Neural progenitor cell (in vitro differentiated cells): ENCODE data around the gene PARP2. TPM values are rescaled to one million over a fixed set of nuclear protein-coding genes. Genes with fewer than 3 reads are reported as not detected.
A peak's percentile ranks its signal among the peaks of the same experiment; 100 is the strongest.

Experiments
- DNase-seq: peaks from one replicate; pipeline ENCODE4 v3.0.0-alpha.2; 2016; ENCODE audit warnings: low spot score
- H2AFZ ChIP-seq: fragments of 200-600 bp; sonication (generic); replicated peaks from 2 replicates; pipeline ENCODE4 v1.6.1; 2016; ENCODE audit warnings: antibody characterized with exemption
- H3F3A ChIP-seq: fragments of 200-600 bp; sonication (generic); 2 replicates; pipeline ENCODE4 v1.6.1; 2016; ENCODE audit warnings: antibody characterized with exemption, low read depth
- H3K27ac ChIP-seq: fragments of 200-600 bp; sonication (generic); 2 replicates; pipeline ENCODE4 v1.5.1; 2016; ENCODE audit warnings: mild to moderate bottlenecking
- H3K27me3 ChIP-seq: fragments of 200-600 bp; sonication (generic); 2 replicates; pipeline ENCODE4 v1.6.1; 2016; ENCODE audit warnings: mild to moderate bottlenecking, moderate library complexity
- H3K36me3 ChIP-seq: fragments of 200-600 bp; sonication (generic); 2 replicates; pipeline ENCODE4 v1.5.1; 2016
- H3K4me1 ChIP-seq: fragments of 200-600 bp; sonication (generic); 2 replicates; pipeline ENCODE4 v1.6.1; 2016; ENCODE audit warnings: mixed run types
- H3K4me2 ChIP-seq: fragments of 200-600 bp; sonication (generic); 2 replicates; pipeline ENCODE4 v1.6.1; 2016
- H3K4me3 ChIP-seq: fragments of 200-600 bp; sonication (generic); 2 replicates; pipeline ENCODE4 v1.5.1; 2016
- H3K79me2 ChIP-seq: fragments of 200-600 bp; sonication (generic); 2 replicates; pipeline ENCODE4 v1.6.1; 2016; ENCODE audit warnings: low read depth
- H3K9ac ChIP-seq: fragments of 200-600 bp; sonication (generic); 2 replicates; pipeline ENCODE4 v1.6.1; 2016
- H3K9me3 ChIP-seq: fragments of 200-600 bp; sonication (generic); 2 replicates; pipeline ENCODE4 v1.5.1; 2016; ENCODE audit warnings: low read depth
- H4K20me1 ChIP-seq: fragments of 200-600 bp; sonication (generic); 2 replicates; pipeline ENCODE4 v1.6.1; 2016; ENCODE audit warnings: low read depth
- H3K27ac Mint-ChIP-seq: 3 replicates; pipeline ENCODE4 v1.8.0; 2021; ENCODE audit warnings: mixed read lengths
- H3K27me3 Mint-ChIP-seq: 2 replicates; pipeline ENCODE4 v1.8.0; 2022; ENCODE audit warnings: low read depth, mild to moderate bottlenecking, inconsistent platforms, moderate library complexity, mixed read lengths; ENCODE audit not compliant: insufficient read depth
- H3K36me3 Mint-ChIP-seq: 3 replicates; pipeline ENCODE4 v1.8.0; 2021; ENCODE audit warnings: mixed read lengths
- H3K4me1 Mint-ChIP-seq: 3 replicates; pipeline ENCODE4 v1.8.0; 2021; ENCODE audit warnings: mixed read lengths
- H3K4me3 Mint-ChIP-seq: 3 replicates; pipeline ENCODE4 v1.8.0; 2021; ENCODE audit warnings: mild to moderate bottlenecking, moderate library complexity, mixed read lengths
- H3K9me3 Mint-ChIP-seq: 3 replicates; pipeline ENCODE4 v1.8.0; 2020; ENCODE audit warnings: mixed read lengths
- CTCF ChIP-seq: fragments of 200-600 bp; sonication (generic); IDR thresholded peaks from 2 replicates; pipeline ENCODE4 v1.5.1; 2017; ENCODE audit warnings: antibody characterized with exemption, mild to moderate bottlenecking
- EZH2 ChIP-seq: fragments of 200-600 bp; sonication (generic); IDR thresholded peaks from 2 replicates; pipeline ENCODE4 v1.6.1; 2017; ENCODE audit warnings: antibody characterized with exemption, mild to moderate bottlenecking, moderate library complexity
- EZH2phosphoT487 ChIP-seq: fragments of 200-600 bp; sonication (generic); IDR thresholded peaks from 2 replicates; pipeline ENCODE4 v1.6.1; 2017; ENCODE audit warnings: antibody characterized with exemption
- total RNA-seq: library from RNA; depleted of rRNA; stranded (reverse); fragments of >200 nt; gene quantifications from 2 replicates; pipeline ENCODE4 v1.2.3, GENCODE V29; 2015; ENCODE audit warnings: low replicate concordance

PARP2 gene
- total RNA-seq, 1 donor from 2014 or later = 47.2 TPM

DNA sequence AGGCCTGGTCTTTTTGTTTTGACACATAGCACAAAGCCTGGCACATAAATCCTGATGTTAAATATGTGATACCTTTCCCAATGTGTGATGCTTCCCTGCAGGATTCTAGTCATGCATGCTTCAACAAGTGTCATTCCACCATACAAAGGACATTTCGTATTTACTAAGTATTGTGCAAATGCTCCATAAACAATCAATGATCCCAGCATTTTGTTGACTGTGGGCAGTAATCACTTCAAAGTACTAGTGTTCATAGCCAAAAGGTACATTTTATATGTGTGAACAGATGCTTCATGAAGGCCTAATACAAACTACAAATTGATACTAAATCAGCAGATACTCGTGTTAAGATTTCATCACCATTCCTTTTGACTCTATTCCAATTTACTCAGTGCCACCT lies 14.7 kb upstream of the PARP2 start:
- H3K27ac Mint-ChIP-seq = no peak overlapping the region
- no peak overlapping the region for H3K4me3 Mint-ChIP-seq
- Histone ChIP-seq H3F3A (peaks cover 33% of the 10 kb centered on the region), H3K4me3 (no peak overlapping the region), H3K36me3 (peaks cover 13% of the 10 kb centered on the region), H3K9ac (no peak overlapping the region), H4K20me1 (peaks cover 58% of the 10 kb centered on the region), H3K79me2 (peaks cover 97% of the 10 kb centered on the region), H3K4me1 (peaks cover 10% of the 10 kb centered on the region), H3K27ac (no peak overlapping the region), H3K27me3 (no peaks in the 10 kb centered on the region), H3K9me3 (no peaks in the 10 kb centered on the region), H2AFZ (no peak overlapping the region), H3K4me2 (no peak overlapping the region)
- peaks cover 24% of the 10 kb centered on the region for H3K4me1 Mint-ChIP-seq
- TF ChIP-seq CTCF (no peak), EZH2 (no peak)
- peaks cover 10% of the 10 kb centered on the region for H3K36me3 Mint-ChIP-seq
- DNase-seq = no peak
- H3K9me3 Mint-ChIP-seq = no peaks in the 10 kb centered on the region
- H3K27me3 Mint-ChIP-seq = peaks cover 5% of the 10 kb centered on the region

- Mint-ChIP-seq H3K27me3 (peaks cover 5% of the 10 kb centered on the region), H3K4me1 (peaks cover 24% of the 10 kb centered on the region), H3K9me3 (no peaks in the 10 kb centered on the region), H3K27ac (no peak overlapping the region), H3K4me3 (no peak overlapping the region), H3K36me3 (peaks cover 8% of the 10 kb centered on the region)
- H3K9me3 ChIP-seq = no peaks in the 10 kb centered on the region
- H4K20me1 ChIP-seq = peaks cover 58% of the 10 kb centered on the region
- DNase-seq = no peak
- H2AFZ ChIP-seq = no peak overlapping the region
- peaks cover 33% of the 10 kb centered on the region for H3F3A ChIP-seq
- no peak overlapping the region for H3K9ac ChIP-seq
- peaks cover 13% of the 10 kb centered on the region for H3K36me3 ChIP-seq
- H3K79me2 ChIP-seq = peaks cover 90% of the 10 kb centered on the region
- TF ChIP-seq EZH2 (no peak), EZH2phosphoT487 (no peak), CTCF (no peak)
- H3K27me3 ChIP-seq = no peaks in the 10 kb centered on the region
- no peak overlapping the region for H3K4me3 ChIP-seq
- peaks cover 10% of the 10 kb centered on the region for H3K4me1 ChIP-seq
- H3K27ac ChIP-seq = no peak overlapping the region
- H3K4me2 ChIP-seq = no peak overlapping the region
Measured at GRCh38 chr14:20329355-20329754, 14.1 kb upstream of the PARP2 start.

- Mint-ChIP-seq H3K27me3 (peaks cover 5% of the 10 kb centered on the region), H3K27ac (no peak overlapping the region), H3K9me3 (no peaks in the 10 kb centered on the region), H3K36me3 (peaks cover 1% of the 10 kb centered on the region), H3K4me3 (peak overlapping the region; percentile 42), H3K4me1 (peaks cover 24% of the 10 kb centered on the region)
- no peaks in the 10 kb centered on the region for H3K27me3 ChIP-seq
- no peak overlapping the region for H2AFZ ChIP-seq
- peaks cover 10% of the 10 kb centered on the region for H3K4me1 ChIP-seq
- H3K4me3 ChIP-seq = peak overlapping the region; percentile 85
- no peak for DNase-seq
- no peak overlapping the region for H3K27ac ChIP-seq
- H3K79me2 ChIP-seq = peaks cover 75% of the 10 kb centered on the region
- H3K9me3 ChIP-seq = no peaks in the 10 kb centered on the region
- peaks cover 33% of the 10 kb centered on the region for H3F3A ChIP-seq
- H3K4me2 ChIP-seq = peak overlapping the region; percentile 98
- no peak for TF ChIP-seq EZH2
- TF ChIP-seq CTCF = no peak
- TF ChIP-seq EZH2phosphoT487 = no peak
- no peak overlapping the region for H3K9ac ChIP-seq
- peaks cover 9% of the 10 kb centered on the region for H3K36me3 ChIP-seq
- H4K20me1 ChIP-seq = peaks cover 54% of the 10 kb centered on the region
Measured at GRCh38 chr14:20331053-20331613, 12.3 kb upstream of the PARP2 start.
